ENCODE measurements around the gene SIMC1.
"Not testable (repeated sequence)": the region's sequence is repeated elsewhere in the genome, so short reads cannot be mapped to it uniquely, and the experiment has no call there.

DNA sequence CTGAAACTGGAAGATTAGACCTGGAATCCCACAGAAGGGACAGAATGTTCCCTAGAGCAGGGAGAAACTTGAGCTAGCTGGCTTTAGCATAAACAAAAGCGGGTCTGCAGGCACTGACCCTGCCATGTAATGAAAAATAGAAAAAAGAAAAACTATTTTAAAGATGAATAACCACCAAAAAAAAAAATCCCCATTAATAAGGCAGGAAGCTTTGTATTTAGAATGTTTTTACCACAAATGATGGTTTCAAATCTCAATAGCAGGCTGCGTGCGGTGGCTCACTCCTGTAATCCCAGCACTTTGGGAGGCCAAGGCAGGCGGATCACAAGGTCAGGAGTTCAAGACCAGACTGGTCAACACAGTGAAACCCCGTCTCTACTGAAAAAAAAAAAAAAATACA lies 5.0 kb upstream of the SIMC1 start:
- TF ChIP-seq EZH2 (IDR thresholded peaks at IDR 0.05; ENCODE audit: insufficient read depth, poor library complexity, severe bottlenecking); EZH2phosphoT487 (IDR thresholded peaks at IDR 0.05; ENCODE audit: insufficient read depth, low read depth): not testable (repeated sequence)
